CD14-positive monocyte (primary cell): ENCODE data around the gene MCL1. TPM values are rescaled to one million over a fixed set of nuclear protein-coding genes. Genes with fewer than 3 reads are reported as not detected.

Experiments
- DNase-seq, 3 donors: peaks; one replicate each; pipeline ENCODE4 v3.0.0-alpha.2; 2011 to 2022
- H2AFZ ChIP-seq: 2 replicates; pipeline ENCODE4 v1.6.0; 2012; ENCODE audit warnings: mild to moderate bottlenecking, low read depth, low read length, inconsistent platforms; ENCODE audit not compliant: insufficient read depth, poor library complexity, severe bottlenecking
- H3K27ac ChIP-seq, 2 donors: 1 replicate in 1 of 2; 2 replicates in 1 of 2; pipeline ENCODE4 v1.5.1; 2012 to 2013; ENCODE audit warnings: low read length in 2 of 2, control low read depth in 1 of 2, inconsistent platforms in 1 of 2, low read depth in 1 of 2, mild to moderate bottlenecking in 1 of 2
- H3K27me3 ChIP-seq, 2 donors: one replicate each; pipeline versions ENCODE4 v1.6.0 to v1.6.1; 2011 to 2013; ENCODE audit warnings: low read length in 2 of 2; ENCODE audit not compliant: control insufficient read depth in 2 of 2, insufficient read depth in 2 of 2
- H3K36me3 ChIP-seq, 2 donors: replicated peaks in 1 of 2; 1 replicate in 1 of 2; 2 replicates in 1 of 2; pipeline versions ENCODE4 v1.5.1 to v1.6.1; 2012 to 2013; ENCODE audit warnings: low read length in 2 of 2, control low read depth in 1 of 2, inconsistent platforms in 1 of 2, mild to moderate bottlenecking in 1 of 2; ENCODE audit not compliant: insufficient read depth in 2 of 2, control insufficient read depth in 1 of 2
- H3K4me1 ChIP-seq, 2 donors: 1 replicate in 1 of 2; 2 replicates in 1 of 2; pipeline versions ENCODE4 v1.5.1 to v1.6.1; 2012 to 2013; ENCODE audit warnings: low read length in 2 of 2, control low read depth in 1 of 2, inconsistent platforms in 1 of 2, mild to moderate bottlenecking in 1 of 2, moderate library complexity in 1 of 2; ENCODE audit not compliant: insufficient read depth in 2 of 2, control insufficient read depth in 1 of 2
- H3K4me2 ChIP-seq: replicated peaks from 2 replicates; pipeline ENCODE3; 2012; ENCODE audit warnings: low read length, moderate library complexity, mild to moderate bottlenecking; ENCODE audit not compliant: poor library complexity, severe bottlenecking; ENCODE audit errors: extremely low read depth
- H3K4me3 ChIP-seq, 3 experiments: fragments of 200-600 bp in 1 of 3; sonication (generic) in 1 of 3; replicated peaks in 1 of 3; 1 replicate in 2 of 3; 2 replicates in 1 of 3; pipeline ENCODE4 v1.5.1; 2011 to 2013; ENCODE audit warnings: low read length in 3 of 3, mild to moderate bottlenecking in 3 of 3, control low read depth in 2 of 3, low read depth in 2 of 3, inconsistent platforms in 1 of 3, moderate library complexity in 1 of 3
- H3K79me2 ChIP-seq: 2 replicates; pipeline ENCODE4 v1.6.0; 2012; ENCODE audit warnings: mild to moderate bottlenecking, control low read depth, inconsistent platforms, low read length, moderate library complexity; ENCODE audit not compliant: insufficient read depth
- H3K9ac ChIP-seq: 2 replicates; pipeline ENCODE4 v1.6.0; 2017; ENCODE audit warnings: low read length, mild to moderate bottlenecking; ENCODE audit not compliant: insufficient read depth, poor library complexity, severe bottlenecking
- H3K9me3 ChIP-seq, 2 donors: replicated peaks in 1 of 2; 1 replicate in 1 of 2; 2 replicates in 1 of 2; pipeline versions ENCODE4 v1.5.1 to v1.6.1; 2012 to 2013; ENCODE audit warnings: low read length in 2 of 2, control low read depth in 1 of 2; ENCODE audit not compliant: control insufficient read depth in 1 of 2, insufficient read depth in 1 of 2
- H4K20me1 ChIP-seq: 2 replicates; pipeline ENCODE4 v1.6.0; 2012; ENCODE audit warnings: mild to moderate bottlenecking, low read length, control low read depth, moderate library complexity; ENCODE audit not compliant: insufficient read depth
- H3K27ac Mint-ChIP-seq, 7 donors: one replicate each; pipeline ENCODE4 v1.8.0; 2020; ENCODE audit warnings: mild to moderate bottlenecking in 7 of 7, mixed read lengths in 7 of 7, moderate library complexity in 6 of 7, inconsistent platforms in 2 of 7
- H3K27me3 Mint-ChIP-seq, 3 donors: one replicate each; pipeline ENCODE4 v1.8.0; 2021 to 2022; ENCODE audit warnings: low read depth in 3 of 3, mild to moderate bottlenecking in 3 of 3, mixed read lengths in 3 of 3, moderate library complexity in 3 of 3, inconsistent platforms in 1 of 3
- H3K36me3 Mint-ChIP-seq, 2 donors: one replicate each; pipeline ENCODE4 v1.8.0; 2020; ENCODE audit warnings: mixed read lengths in 2 of 2, inconsistent platforms in 1 of 2, mild to moderate bottlenecking in 1 of 2
- H3K4me1 Mint-ChIP-seq: one replicate; pipeline ENCODE4 v1.8.0; 2020; ENCODE audit warnings: mild to moderate bottlenecking, mixed read lengths
- H3K4me3 Mint-ChIP-seq, 2 donors: one replicate each; pipeline ENCODE4 v1.8.0; 2020; ENCODE audit warnings: mild to moderate bottlenecking in 2 of 2, mixed read lengths in 2 of 2, moderate library complexity in 1 of 2
- H3K9me3 Mint-ChIP-seq, 7 donors: one replicate each; pipeline ENCODE4 v1.8.0; 2020 to 2022; ENCODE audit warnings: mixed read lengths in 7 of 7, mild to moderate bottlenecking in 6 of 7, moderate library complexity in 6 of 7, inconsistent platforms in 2 of 7
- WGBS: methylation state at CpG from one replicate; pipeline ENCODE4 v1.1.5; 2013; ENCODE audit warnings: missing lambda C conversion rate; ENCODE audit not compliant: insufficient coverage; 5-methylcytosine and 5-hydroxymethylcytosine counted together
- intact Hi-C, 2 donors: fragments of 100-400 bp; cut with micrococcal nuclease; formaldehyde crosslinking; loops; one replicate each; pipeline versions ENCODE4 v1.15.0 to v1.15.1; 2023
- polyA plus RNA-seq, 3 donors: library from polyadenylated mRNA; depleted of rRNA in 1 of 3; unstranded in 2 of 3; stranded (reverse) in 1 of 3; fragments of 300-500 nt in 2 of 3; fragments of >200 nt in 1 of 3; fragmentation: Illumina TruSeq in 2 of 3; gene quantifications; 1 replicate in 2 of 3; 2 replicates in 1 of 3; pipeline ENCODE4 v1.2.3, GENCODE V29; 2012 to 2021
- TF ChIP-seq, protein P1 (sequence below): fragments of 200-600 bp; IDR thresholded peaks from one replicate; pipeline ENCODE4 v1.8.0; 2022; ENCODE audit warnings: antibody characterized with exemption, mild to moderate bottlenecking

MCL1 gene
- polyA plus RNA-seq, 3 donors = 287 to 2,076 (median 301) TPM

DNA sequence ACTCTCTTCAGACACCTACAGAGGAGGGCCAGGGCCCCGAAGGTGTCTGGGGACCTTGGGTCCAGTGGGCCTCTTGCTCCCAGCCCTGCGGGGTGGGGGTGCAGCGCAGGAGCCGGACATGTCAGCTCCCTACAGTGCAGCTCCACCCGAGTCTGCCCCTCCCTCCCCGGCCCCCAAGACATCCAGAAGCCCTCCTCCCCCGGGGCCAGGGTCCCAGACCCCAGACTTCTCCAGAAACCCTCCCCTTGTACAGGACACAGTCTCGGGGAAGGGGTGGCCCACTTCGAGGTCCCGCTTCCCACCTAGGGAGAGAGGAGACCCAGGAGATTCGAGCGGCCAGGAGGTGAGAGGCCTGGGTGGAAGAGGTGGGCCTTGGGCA is 26.5 kb downstream of the MCL1 start:
- Mint-ChIP-seq H3K4me1 (peaks cover 57% of the 10 kb centered on the region), H3K9me3 (peaks cover 0 to 2% (median 0%) of the 10 kb centered on the region in 7 donors), H3K4me3 (peak overlapping the region; percentile 64 to 95), H3K36me3 (peaks cover 38 to 41% of the 10 kb centered on the region in 2 donors), H3K27me3 (peaks cover 0 to 6% (median 2%) of the 10 kb centered on the region in 3 donors), H3K27ac (peak overlapping the region; percentile 94 to 99 (median 97))
- Histone ChIP-seq H3K9ac (peak overlapping the region; percentile 58), H3K9me3 (no peaks in the 10 kb centered on the region), H3K27me3 (no peaks in the 10 kb centered on the region), H3K27ac (peak overlapping the region; percentile 80 to 82), H3K36me3 (peaks cover 33 to 42% of the 10 kb centered on the region in 2 donors), H3K79me2 (peaks cover 54% of the 10 kb centered on the region), H3K4me2 (peak overlapping the region; percentile 94), H3K4me1 (peaks cover 60 to 61% of the 10 kb centered on the region in 2 donors), H4K20me1 (peaks cover 28% of the 10 kb centered on the region), H3K4me3 (peak overlapping the region in 1 of 3 experiments; percentile 86), H2AFZ (no peak overlapping the region)
- TF ChIP-seq, protein P1, sequence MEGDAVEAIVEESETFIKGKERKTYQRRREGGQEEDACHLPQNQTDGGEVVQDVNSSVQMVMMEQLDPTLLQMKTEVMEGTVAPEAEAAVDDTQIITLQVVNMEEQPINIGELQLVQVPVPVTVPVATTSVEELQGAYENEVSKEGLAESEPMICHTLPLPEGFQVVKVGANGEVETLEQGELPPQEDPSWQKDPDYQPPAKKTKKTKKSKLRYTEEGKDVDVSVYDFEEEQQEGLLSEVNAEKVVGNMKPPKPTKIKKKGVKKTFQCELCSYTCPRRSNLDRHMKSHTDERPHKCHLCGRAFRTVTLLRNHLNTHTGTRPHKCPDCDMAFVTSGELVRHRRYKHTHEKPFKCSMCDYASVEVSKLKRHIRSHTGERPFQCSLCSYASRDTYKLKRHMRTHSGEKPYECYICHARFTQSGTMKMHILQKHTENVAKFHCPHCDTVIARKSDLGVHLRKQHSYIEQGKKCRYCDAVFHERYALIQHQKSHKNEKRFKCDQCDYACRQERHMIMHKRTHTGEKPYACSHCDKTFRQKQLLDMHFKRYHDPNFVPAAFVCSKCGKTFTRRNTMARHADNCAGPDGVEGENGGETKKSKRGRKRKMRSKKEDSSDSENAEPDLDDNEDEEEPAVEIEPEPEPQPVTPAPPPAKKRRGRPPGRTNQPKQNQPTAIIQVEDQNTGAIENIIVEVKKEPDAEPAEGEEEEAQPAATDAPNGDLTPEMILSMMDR = no peak
- DNase-seq = no peak
- intact Hi-C loops = loop anchor here in 1 of 2 donors (10.0 kb wide), 2 partner anchors 68 to 288 kb away; partner anchors contain the start of genes APH1A and TARS2
- WGBS = 94% methylated on average over 7 of the region's 12 CpGs

DNA sequence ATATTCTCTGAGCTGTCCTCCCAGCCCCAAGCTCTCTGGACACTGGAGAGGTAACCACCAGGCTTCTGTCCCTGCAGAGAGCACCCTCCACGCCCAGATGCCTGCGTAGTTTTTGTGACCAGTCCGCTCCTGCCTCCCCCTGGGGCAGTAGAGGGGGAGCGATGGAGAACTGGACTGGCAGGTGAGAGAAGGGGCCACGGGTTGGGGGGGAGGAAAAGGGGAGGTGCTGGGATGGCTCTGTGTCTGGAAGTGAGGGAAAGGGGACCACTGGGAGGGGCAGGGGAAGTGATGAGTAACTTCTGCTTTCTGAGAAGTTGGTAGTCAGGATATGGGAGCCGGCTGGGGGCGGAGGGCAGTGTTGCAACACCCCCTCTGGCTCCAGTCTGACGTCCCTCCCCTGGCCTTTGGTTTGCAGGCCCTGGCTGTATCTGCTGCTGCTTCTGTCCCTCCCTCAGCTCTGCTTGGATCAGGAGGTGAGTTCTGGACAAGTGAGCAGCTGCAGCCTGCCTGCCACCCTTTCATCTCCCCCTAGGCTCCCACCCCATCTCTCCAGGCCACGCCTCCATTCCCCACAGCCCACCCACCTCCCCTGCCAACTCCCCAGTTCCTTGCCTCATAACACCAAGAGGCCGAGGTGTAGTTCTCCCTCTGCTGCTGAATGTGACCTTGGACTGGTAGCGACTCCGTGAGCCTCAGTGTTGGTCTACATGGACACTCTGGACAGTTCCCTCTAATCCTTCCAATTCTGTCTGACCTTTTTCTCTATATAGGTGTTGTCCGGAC is 27.1 kb downstream of the MCL1 start:
- H4K20me1 ChIP-seq = peaks cover 22% of the 10 kb centered on the region
- Mint-ChIP-seq H3K36me3 (peaks cover 32 to 35% of the 10 kb centered on the region in 2 donors), H3K27me3 (peaks cover 0 to 6% (median 2%) of the 10 kb centered on the region in 3 donors), H3K4me3 (peak overlapping the region; percentile 64 to 95), H3K27ac (peak overlapping the region; percentile 94 to 99 (median 97)), H3K9me3 (peaks cover 0 to 2% (median 0%) of the 10 kb centered on the region in 7 donors), H3K4me1 (peaks cover 57% of the 10 kb centered on the region)
- peaks cover 28 to 36% of the 10 kb centered on the region in 2 donors for H3K36me3 ChIP-seq
- no peak overlapping the region for H2AFZ ChIP-seq
- WGBS = 8% methylated on average over 13 of the region's 13 CpGs
- TF ChIP-seq, protein P1 = no peak
- peaks cover 61 to 62% of the 10 kb centered on the region in 2 donors for H3K4me1 ChIP-seq
- peak overlapping the region; percentile 58 for H3K9ac ChIP-seq
- intact Hi-C loops = loop anchor here in 1 of 2 donors (10.0 kb wide), 2 partner anchors 68 to 288 kb away; partner anchors contain the start of genes APH1A and TARS2
- H3K27ac ChIP-seq = peak overlapping the region; percentile 80 to 82
- peak overlapping the region in 2 of 3 experiments; percentile 23 to 86 for H3K4me3 ChIP-seq
- peak; percentile 93 to 95 (median 95) for DNase-seq
- H3K4me2 ChIP-seq = peak overlapping the region; percentile 94
- peaks cover 49% of the 10 kb centered on the region for H3K79me2 ChIP-seq
- H3K9me3 ChIP-seq = no peaks in the 10 kb centered on the region
- H3K27me3 ChIP-seq = no peaks in the 10 kb centered on the region
